Umbilical cord (tissue), 2 donors: ENCODE data around the gene PHKG2. TPM values are rescaled to one million over a fixed set of nuclear protein-coding genes. Genes with fewer than 3 reads are reported as not detected.

Experiments used
- DNase-seq: peaks from one replicate; pipeline ENCODE4 v3.0.0-alpha.2; 2015; ENCODE audit warnings: low spot score
- total RNA-seq: library from RNA; depleted of rRNA; stranded (reverse); fragments of >200 nt; gene quantifications from one replicate; pipeline ENCODE4 v1.2.3, GENCODE V29; 2014; ENCODE audit warnings: low replicate concordance; ENCODE audit not compliant: insufficient read depth

Gene PHKG2
- total RNA-seq, 1 donor from 2014 or later, result 5.5 TPM

DNA sequence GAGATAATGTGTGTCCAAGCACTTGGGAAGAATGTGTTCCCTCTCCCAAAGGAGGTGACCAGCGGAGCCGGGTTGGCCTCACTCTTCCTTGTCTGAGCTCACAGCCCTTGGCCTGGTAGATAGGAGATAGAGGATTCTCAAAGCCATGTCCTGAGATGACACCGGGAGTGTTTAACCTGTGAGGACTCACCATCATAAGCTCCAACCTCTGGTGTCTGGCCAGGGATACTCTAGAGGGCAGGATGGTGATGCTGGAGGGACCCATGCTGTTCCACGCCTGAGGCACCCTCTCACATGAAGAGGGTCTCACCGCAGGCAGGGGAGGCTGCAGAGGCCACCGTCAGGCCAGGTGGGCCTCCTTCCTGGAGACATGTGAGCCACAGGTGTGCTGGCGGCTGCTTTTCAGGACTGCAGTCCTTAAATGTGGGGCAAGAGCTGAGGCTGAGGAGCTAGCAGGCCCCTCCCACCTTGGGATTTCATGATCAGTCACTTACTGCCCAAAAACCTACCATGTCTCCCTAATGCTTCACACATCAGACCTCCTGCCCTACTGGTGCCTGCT, 45.4 kb downstream of the PHKG2 start:
- DNase-seq, result no peak

DNA sequence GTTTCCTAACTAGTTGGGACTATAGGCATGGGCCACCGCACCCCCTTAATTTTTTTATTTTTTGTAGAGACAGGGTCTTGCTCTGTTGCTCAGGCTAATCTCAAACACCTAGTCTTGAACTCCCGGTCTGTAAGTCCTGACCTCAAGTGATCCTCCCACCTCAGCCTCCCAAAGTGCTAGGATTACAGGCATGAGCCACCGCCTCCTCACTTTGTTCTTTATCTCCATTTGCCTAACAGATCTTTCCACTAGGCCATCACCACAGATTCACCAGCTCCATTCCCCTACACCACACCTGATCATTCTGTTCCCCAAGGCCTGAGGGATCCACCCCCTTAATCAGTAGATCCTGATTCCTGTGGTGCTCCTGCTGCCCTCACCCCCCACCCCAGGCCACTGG, 46.4 kb downstream of the PHKG2 start:
- DNase-seq, result no peak

DNA sequence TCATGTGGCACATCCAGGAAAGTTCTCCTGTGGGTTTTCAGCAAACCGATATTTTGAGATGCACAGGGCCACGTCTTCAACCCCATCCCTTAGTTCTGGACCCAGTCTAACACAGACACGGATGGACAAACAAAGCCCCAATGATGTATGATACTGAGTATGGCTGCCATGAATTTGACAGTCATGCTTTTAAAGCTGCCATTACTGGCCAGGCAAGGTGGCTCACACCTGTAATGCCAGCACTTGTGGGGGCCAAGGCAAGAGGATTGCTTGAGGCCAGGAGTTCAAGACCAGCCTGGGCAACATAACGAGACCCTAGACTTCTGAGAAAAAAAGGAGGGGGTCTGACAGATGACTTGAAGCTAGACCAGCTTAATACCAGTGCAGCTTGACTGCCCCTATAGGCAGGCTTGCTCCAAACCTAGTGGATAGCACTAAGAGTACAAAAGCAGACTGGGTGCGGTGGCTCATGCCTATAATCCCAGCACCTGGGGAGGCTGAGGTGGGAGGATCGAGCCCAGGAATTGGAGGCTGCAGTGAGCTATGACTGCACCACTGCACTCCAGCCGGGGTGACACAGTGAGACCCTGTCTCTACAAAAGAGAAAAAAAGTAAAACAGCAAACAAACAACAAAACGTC, 49.6 kb downstream of the PHKG2 start:
- DNase-seq, result no peak

Other genes with a start within 250 kb of the PHKG2 start
- 14.7 TPM for gene ZNF768, start 221.9 kb upstream of the PHKG2 start, total RNA-seq
- gene ZNF747, start 213.6 kb upstream of the PHKG2 start, total RNA-seq, result 5.5 TPM
- 4.1 TPM for gene ZNF764, start 190.1 kb upstream of the PHKG2 start, total RNA-seq
- 5.1 TPM for gene ZNF688, start 176.7 kb upstream of the PHKG2 start, total RNA-seq
- gene ZNF785, start 162.7 kb upstream of the PHKG2 start, total RNA-seq, result 17.3 TPM
- 8.2 TPM for gene ZNF689, start 138.0 kb upstream of the PHKG2 start, total RNA-seq
- gene PRR14, start 97.5 kb upstream of the PHKG2 start, total RNA-seq, result 0.96 TPM
- 13.5 TPM for gene FBRS, start 90.0 kb upstream of the PHKG2 start, total RNA-seq
- gene SRCAP, start 49.3 kb upstream of the PHKG2 start, total RNA-seq, result 22.6 TPM
- not detected for gene CFAP119, start 13.6 kb downstream of the PHKG2 start, total RNA-seq
- 28.6 TPM for gene RNF40, start 13.9 kb downstream of the PHKG2 start, total RNA-seq
- gene ZNF629, start 38.8 kb downstream of the PHKG2 start, total RNA-seq, result 5.1 TPM
- gene BCL7C, start 145.7 kb downstream of the PHKG2 start, total RNA-seq, result 27.0 TPM
- gene CTF1, start 148.2 kb downstream of the PHKG2 start, total RNA-seq, result 2.6 TPM
- 10.6 TPM for gene FBXL19, start 175.1 kb downstream of the PHKG2 start, total RNA-seq
- 26.5 TPM for gene ORAI3, start 200.6 kb downstream of the PHKG2 start, total RNA-seq
- 1.2 TPM for gene SETD1A, start 209.3 kb downstream of the PHKG2 start, total RNA-seq
- gene HSD3B7, start 236.8 kb downstream of the PHKG2 start, total RNA-seq, result 26.0 TPM